Measurements from ENCODE around the gene SPATS1.

DNA sequence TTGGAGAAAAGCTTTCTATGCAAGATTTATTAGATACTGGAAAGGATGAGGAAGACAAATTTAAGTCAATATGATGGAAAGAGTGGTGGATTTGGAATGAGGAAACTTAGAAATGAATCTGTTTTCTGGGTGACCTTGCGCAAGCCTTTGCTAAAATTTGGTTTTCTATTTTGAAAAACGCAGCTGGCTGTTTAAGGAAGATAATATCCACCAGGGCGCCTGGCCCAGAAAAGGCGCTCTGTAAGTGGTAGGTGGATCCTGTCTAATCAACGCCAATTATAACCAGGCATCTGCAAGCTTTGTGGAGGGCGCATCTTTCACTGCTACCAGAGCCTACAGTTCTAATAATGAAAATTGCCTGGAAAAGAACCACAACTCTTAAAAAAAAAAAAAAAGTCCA lies 398 bp upstream of the SPATS1 start:
- TF ChIP-seq, protein P1, sequence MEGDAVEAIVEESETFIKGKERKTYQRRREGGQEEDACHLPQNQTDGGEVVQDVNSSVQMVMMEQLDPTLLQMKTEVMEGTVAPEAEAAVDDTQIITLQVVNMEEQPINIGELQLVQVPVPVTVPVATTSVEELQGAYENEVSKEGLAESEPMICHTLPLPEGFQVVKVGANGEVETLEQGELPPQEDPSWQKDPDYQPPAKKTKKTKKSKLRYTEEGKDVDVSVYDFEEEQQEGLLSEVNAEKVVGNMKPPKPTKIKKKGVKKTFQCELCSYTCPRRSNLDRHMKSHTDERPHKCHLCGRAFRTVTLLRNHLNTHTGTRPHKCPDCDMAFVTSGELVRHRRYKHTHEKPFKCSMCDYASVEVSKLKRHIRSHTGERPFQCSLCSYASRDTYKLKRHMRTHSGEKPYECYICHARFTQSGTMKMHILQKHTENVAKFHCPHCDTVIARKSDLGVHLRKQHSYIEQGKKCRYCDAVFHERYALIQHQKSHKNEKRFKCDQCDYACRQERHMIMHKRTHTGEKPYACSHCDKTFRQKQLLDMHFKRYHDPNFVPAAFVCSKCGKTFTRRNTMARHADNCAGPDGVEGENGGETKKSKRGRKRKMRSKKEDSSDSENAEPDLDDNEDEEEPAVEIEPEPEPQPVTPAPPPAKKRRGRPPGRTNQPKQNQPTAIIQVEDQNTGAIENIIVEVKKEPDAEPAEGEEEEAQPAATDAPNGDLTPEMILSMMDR (conservative IDR thresholded peaks at IDR 0.05; ENCODE audit: low read depth, low read length): no peak
- no peak for TF ChIP-seq EZH2 (IDR thresholded peaks at IDR 0.05; ENCODE audit: low read length, unreplicated experiment)
